IMR-90 (cell line): ENCODE data around the gene CD8B. TPM values are rescaled to one million over a fixed set of nuclear protein-coding genes. Genes with fewer than 3 reads are reported as not detected.

ENCODE experiments used
- ATAC-seq: fragments of 200-7000 bp; cut with Tn5 transposase; 2 replicates; pipeline ENCODE4 v1.9.1; 2020; ENCODE audit warnings: low read depth, mild to moderate bottlenecking, moderate library complexity
- BruUV-seq: library from RNA; stranded (reverse); fragments of 400-500 nt; replicated peaks from 2 replicates; lab custom pipeline; 2021; lab: Mats Ljungman, UMichigan
- CTCF ChIA-PET: fragments of 300-600 bp; formaldehyde crosslinking; extraction: SDS; loops from one replicate; lab custom pipeline; 2021; ENCODE audit warnings: antibody characterized with exemption; lab: Yijun Ruan, JAX
- POLR2A ChIA-PET: fragments of 300-600 bp; sonication (Branson Sonifier 250); formaldehyde crosslinking; loops from one replicate; lab custom pipeline; 2022; ENCODE audit warnings: antibody characterized with exemption; ENCODE audit not compliant: unreplicated experiment; lab: Charles Lee
- DNase-seq: peaks from one replicate; pipeline ENCODE4 v3.0.0; 2013
- H2AFZ ChIP-seq: replicated peaks from 2 replicates; pipeline ENCODE3; 2013; ENCODE audit warnings: low read length, mild to moderate bottlenecking; ENCODE audit not compliant: poor library complexity
- H2AK5ac ChIP-seq: 2 replicates; pipeline ENCODE4 v1.6.1; 2013; ENCODE audit warnings: low read depth, low read length, inconsistent platforms
- H2AK9ac ChIP-seq: replicated peaks from 2 replicates; pipeline ENCODE3; 2013; ENCODE audit warnings: mild to moderate bottlenecking, low read depth, low read length, moderate library complexity; ENCODE audit not compliant: poor library complexity
- H2BK120ac ChIP-seq: 2 replicates; pipeline ENCODE4 v1.6.1; 2013; ENCODE audit warnings: low read depth, low read length, inconsistent platforms
- H2BK15ac ChIP-seq: 3 replicates; pipeline ENCODE4 v1.6.1; 2013; ENCODE audit warnings: low read depth, low read length, inconsistent platforms
- H2BK20ac ChIP-seq: 2 replicates; pipeline ENCODE4 v1.6.1; 2013; ENCODE audit warnings: low read depth, mild to moderate bottlenecking, inconsistent platforms, low read length, moderate library complexity
- H2BK5ac ChIP-seq: 2 replicates; pipeline ENCODE4 v1.6.1; 2013; ENCODE audit warnings: mild to moderate bottlenecking, low read depth, low read length, inconsistent platforms; ENCODE audit not compliant: poor library complexity, severe bottlenecking
- H3K14ac ChIP-seq: replicated peaks from 2 replicates; pipeline ENCODE4 v1.6.1; 2013; ENCODE audit warnings: low read depth, low read length, inconsistent platforms
- H3K18ac ChIP-seq: 2 replicates; pipeline ENCODE4 v1.6.1; 2013; ENCODE audit warnings: low read depth, low read length, control low read depth
- H3K23ac ChIP-seq: 2 replicates; pipeline ENCODE4 v1.6.1; 2013; ENCODE audit warnings: low read depth, low read length, inconsistent platforms
- H3K27ac ChIP-seq: 2 replicates; pipeline ENCODE4 v1.5.1; 2013; ENCODE audit warnings: mild to moderate bottlenecking, control low read depth, low read length; ENCODE audit not compliant: insufficient read depth
- H3K27me3 ChIP-seq: 2 replicates; pipeline ENCODE4 v1.6.1; 2013; ENCODE audit warnings: low read length; ENCODE audit not compliant: control insufficient read depth, insufficient read depth
- H3K36me3 ChIP-seq: 2 replicates; pipeline ENCODE4 v1.6.1; 2013; ENCODE audit warnings: low read length, mixed read lengths; ENCODE audit not compliant: control insufficient read depth, insufficient read depth
- H3K4ac ChIP-seq: 2 replicates; pipeline ENCODE4 v1.6.1; 2013; ENCODE audit warnings: low read depth, low read length, inconsistent platforms
- H3K4me1 ChIP-seq: 2 replicates; pipeline ENCODE4 v1.6.1; 2013; ENCODE audit warnings: low read length, mixed read lengths; ENCODE audit not compliant: control insufficient read depth, insufficient read depth
- H3K4me2 ChIP-seq: 2 replicates; pipeline ENCODE4 v1.6.1; 2013; ENCODE audit warnings: low read depth, mild to moderate bottlenecking, control low read depth, low read length, moderate library complexity
- H3K4me3 ChIP-seq: 2 replicates; pipeline ENCODE4 v1.5.1; 2013; ENCODE audit warnings: low read depth, mild to moderate bottlenecking, control low read depth, low read length, moderate library complexity; ENCODE audit not compliant: insufficient read depth
- H3K56ac ChIP-seq: 2 replicates; pipeline ENCODE4 v1.6.1; 2013; ENCODE audit warnings: low read length, inconsistent platforms; ENCODE audit not compliant: insufficient read depth; ENCODE audit errors: extremely low read depth
- H3K79me1 ChIP-seq, 2 experiments: 2 replicates each; pipeline ENCODE4 v1.6.1; 2013; ENCODE audit warnings: low read length in 2 of 2, inconsistent platforms in 1 of 2, low read depth in 1 of 2
- H3K9ac ChIP-seq: 2 replicates; pipeline ENCODE4 v1.6.1; 2013; ENCODE audit warnings: low read depth, low read length, control low read depth
- H3K9me1 ChIP-seq: 2 replicates; pipeline ENCODE4 v1.6.1; 2013; ENCODE audit warnings: low read length, inconsistent platforms; ENCODE audit not compliant: insufficient read depth
- H3K9me3 ChIP-seq: 2 replicates; pipeline ENCODE4 v1.6.1; 2013; ENCODE audit warnings: low read length; ENCODE audit not compliant: control insufficient read depth, insufficient read depth
- H4K20me1 ChIP-seq: 2 replicates; pipeline ENCODE4 v1.6.1; 2013; ENCODE audit warnings: low read length, inconsistent platforms; ENCODE audit not compliant: insufficient read depth
- H4K5ac ChIP-seq: 2 replicates; pipeline ENCODE4 v1.6.1; 2013; ENCODE audit warnings: mild to moderate bottlenecking, low read depth, low read length, control low read depth
- H4K8ac ChIP-seq, 2 experiments: 2 replicates each; pipeline ENCODE4 v1.6.1; 2013; ENCODE audit warnings: low read depth in 2 of 2, low read length in 2 of 2, control low read depth in 1 of 2, inconsistent platforms in 1 of 2
- H4K91ac ChIP-seq: 2 replicates; pipeline ENCODE4 v1.6.1; 2013; ENCODE audit warnings: low read depth, low read length, inconsistent platforms; ENCODE audit not compliant: insufficient read depth
- BHLHE40 ChIP-seq: fragments of 150-350 bp; IDR thresholded peaks from 2 replicates; pipeline ENCODE4 v1.6.1; 2016; ENCODE audit warnings: mild to moderate bottlenecking, low read depth, low read length
- CEBPB ChIP-seq: IDR thresholded peaks from 2 replicates; pipeline ENCODE4 v1.6.1; 2012; ENCODE audit warnings: low read depth, low read length, improper control_type of control experiment
- CHD1 ChIP-seq: IDR thresholded peaks from 2 replicates; pipeline ENCODE4 v1.6.1; 2012; ENCODE audit warnings: low read depth, low read length, improper control_type of control experiment
- ELK1 ChIP-seq: fragments of 150-350 bp; IDR thresholded peaks from 2 replicates; pipeline ENCODE4 v1.6.1; 2016; ENCODE audit warnings: low read depth, mild to moderate bottlenecking, low read length, moderate library complexity, borderline replicate concordance
- FOS ChIP-seq: fragments of 150-350 bp; IDR thresholded peaks from 2 replicates; pipeline ENCODE4 v1.6.1; 2016; ENCODE audit warnings: low read depth, low read length
- MAZ ChIP-seq: IDR thresholded peaks from 2 replicates; pipeline ENCODE4 v1.6.1; 2012; ENCODE audit warnings: low read depth, mild to moderate bottlenecking, low read length, improper control_type of control experiment, moderate library complexity, borderline replicate concordance
- MXI1 ChIP-seq: IDR thresholded peaks from 2 replicates; pipeline ENCODE4 v1.6.1; 2012; ENCODE audit warnings: low read depth, mild to moderate bottlenecking, low read length, moderate library complexity, borderline replicate concordance
- NFE2L2 ChIP-seq: fragments of 150-350 bp; IDR thresholded peaks from 2 replicates; pipeline ENCODE4 v1.6.1; 2016; ENCODE audit warnings: low read depth, mild to moderate bottlenecking, low read length
- RAD21 ChIP-seq: IDR thresholded peaks from 2 replicates; pipeline ENCODE4 v1.6.1; 2012; ENCODE audit warnings: low read length, improper control_type of control experiment
- RCOR1 ChIP-seq: IDR thresholded peaks from 2 replicates; pipeline ENCODE4 v1.6.1; 2012; ENCODE audit warnings: mild to moderate bottlenecking, low read length, improper control_type of control experiment; ENCODE audit not compliant: insufficient replicate concordance
- SMC3 ChIP-seq: fragments of 150-350 bp; IDR thresholded peaks from 2 replicates; pipeline ENCODE4 v1.6.1; 2016; ENCODE audit warnings: low read depth, mild to moderate bottlenecking, antibody characterized with exemption, low read length, moderate library complexity
- WGBS, 2 experiments: methylation state at CpG; one replicate each; pipeline versions ENCODE4 v1.1.5 to v1.1.7; 2013; ENCODE audit warnings: missing lambda C conversion rate in 2 of 2; ENCODE audit not compliant: insufficient read length in 1 of 2; ENCODE audit errors: extremely low coverage in 2 of 2; 5-methylcytosine and 5-hydroxymethylcytosine counted together
- dilution Hi-C: fragments of 300-500 bp; cut with HindIII; formaldehyde crosslinking; loops from one replicate; pipeline ENCODE4 v1.14.3; 2018; ENCODE audit warnings: low sequenced_read_pairs; ENCODE audit not compliant: unreplicated experiment
- in situ Hi-C: fragments of 300-500 bp; cut with MboI; formaldehyde crosslinking; loops from 3 replicates; pipeline ENCODE4 v1.14.3; 2019; ENCODE audit warnings: low sequenced_read_pairs, inconsistent platforms, mixed read lengths
- intact Hi-C: fragments of 100-400 bp; cut with micrococcal nuclease; formaldehyde crosslinking; loops from 2 replicates; pipeline ENCODE4 v1.10.0; 2022
- polyA plus RNA-seq, 3 experiments: library from polyadenylated mRNA; depleted of rRNA; stranded (reverse); fragments of >200 nt; gene quantifications; 2 replicates each; pipeline ENCODE4 v1.2.3, GENCODE V29; 2012; ENCODE audit warnings: low replicate concordance in 1 of 3
- total RNA-seq: library from RNA; depleted of rRNA; stranded (reverse); fragments of >200 nt; gene quantifications from 2 replicates; pipeline ENCODE4 v1.2.3, GENCODE V29; 2012

Gene CD8B
- total and polyA plus RNA-seq, 2 of the 4 experiments (the other 2 are of a cell fraction) = not detected

GRCh38 chr2:86775338-86775737 lies 86.3 kb downstream of the CD8B start:
- no peak overlapping the region for H3K18ac ChIP-seq
- H3K4me3 ChIP-seq = no peak overlapping the region
- in situ Hi-C loops (no loop called here), intact Hi-C loops (no loop called here), dilution Hi-C loops (no loop called here)
- no peak overlapping the region for H2BK5ac ChIP-seq
- no peak overlapping the region for H4K5ac ChIP-seq
- H2BK15ac ChIP-seq = no peak overlapping the region
- ChIA-PET POLR2A (no interaction called here), CTCF (no interaction called here)
- no peak overlapping the region for H2BK120ac ChIP-seq
- H4K91ac ChIP-seq = no peak overlapping the region
- H3K9me1 ChIP-seq = no peaks in the 10 kb centered on the region; the same call in 1 of the 2 replicates
- no peak overlapping the region for H3K4me2 ChIP-seq
- no peaks in the 10 kb centered on the region for H3K9me3 ChIP-seq
- H3K4me1 ChIP-seq = no peaks in the 10 kb centered on the region
- H3K23ac ChIP-seq = no peak overlapping the region
- H2BK20ac ChIP-seq = no peak overlapping the region
- peaks cover 13% of the 10 kb centered on the region for H3K36me3 ChIP-seq
- no peak overlapping the region for H3K27ac ChIP-seq
- H4K20me1 ChIP-seq = no peaks in the 10 kb centered on the region
- H2AFZ ChIP-seq = no peak overlapping the region
- H3K14ac ChIP-seq = no peak overlapping the region
- no TSS peak for BruUV-seq
- TF ChIP-seq MXI1 (no peak), CHD1 (no peak), RCOR1 (no peak), RAD21 (no peak), FOS (no peak), BHLHE40 (no peak), MAZ (no peak), CEBPB (no peak), NFE2L2 (no peak), SMC3 (no peak), ELK1 (no peak)
- H3K9ac ChIP-seq = no peak overlapping the region
- ATAC-seq = no peak
- no CpG with 5 or more reads among the region's 4 CpGs for WGBS, 2 experiments
- DNase-seq = no peak
- no peaks in the 10 kb centered on the region for H3K27me3 ChIP-seq
- no peak overlapping the region for H3K56ac ChIP-seq
- H2AK9ac ChIP-seq = no peak overlapping the region
- H3K4ac ChIP-seq = no peak overlapping the region
- H3K79me1 ChIP-seq = no peaks in the 10 kb centered on the region
- H2AK5ac ChIP-seq = no peak overlapping the region
- H4K8ac ChIP-seq = no peak overlapping the region
